WI38 (cell line): ENCODE data around the gene DOCK1.

Experiments used
- H3K4me3 ChIP-seq: 2 replicates; pipeline ENCODE4 v1.5.1; 2011; ENCODE audit warnings: low read depth, mild to moderate bottlenecking, control low read depth, low read length
- CTCF ChIP-seq: IDR thresholded peaks from 2 replicates; pipeline ENCODE4 v1.5.1; 2012; ENCODE audit warnings: low read depth, mild to moderate bottlenecking, control low read depth, low read length

The DOCK1 gene

GRCh38 chr10:127196282-127197153, 291.3 kb downstream of the DOCK1 start, which contains the start of gene INSYN2A:
Gene INSYN2A, minus strand, starts transcription at chr10:127196591. Its CDS starts 20,196 bp downstream, at chr10:127176395.
- TF ChIP-seq CTCF: peak; percentile 24

GRCh38 chr10:127197154-127197432, 291.9 kb downstream of the DOCK1 start:
- H3K4me3 ChIP-seq: peak overlapping the region; percentile 58

More at GRCh38 chr10:127196282-127197153, 291.3 kb downstream of the DOCK1 start, which contains the start of gene INSYN2A:
- peak within 1 kb of the TSS; percentile 58 for H3K4me3 ChIP-seq

DNA sequence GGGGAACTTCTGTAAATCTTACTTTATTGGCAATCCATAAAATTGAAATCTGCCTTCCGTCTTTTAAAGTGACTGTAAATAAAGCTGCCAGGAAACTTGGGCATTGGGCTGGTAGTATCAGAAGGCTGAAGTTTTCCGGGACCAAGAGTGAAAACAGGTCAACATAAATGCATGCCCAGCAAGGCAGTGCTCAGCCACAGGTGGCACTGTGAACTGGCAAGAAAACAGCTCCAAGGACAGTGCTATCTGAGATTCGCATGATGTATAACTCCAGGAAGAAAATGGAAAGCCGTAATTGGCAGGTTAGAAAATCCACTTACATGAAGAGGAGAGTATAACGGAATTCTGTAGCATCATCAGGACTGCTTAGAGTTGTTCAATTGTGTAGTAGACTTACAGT, 293.1 kb downstream of the DOCK1 start:
- no peak for TF ChIP-seq CTCF
- H3K4me3 ChIP-seq: no peak overlapping the region

More at GRCh38 chr10:127197154-127197432, 291.9 kb downstream of the DOCK1 start:
- TF ChIP-seq CTCF: no peak

GRCh38 chr10:127198721-127199120, 293.5 kb downstream of the DOCK1 start:
- no peak for TF ChIP-seq CTCF

DNA sequence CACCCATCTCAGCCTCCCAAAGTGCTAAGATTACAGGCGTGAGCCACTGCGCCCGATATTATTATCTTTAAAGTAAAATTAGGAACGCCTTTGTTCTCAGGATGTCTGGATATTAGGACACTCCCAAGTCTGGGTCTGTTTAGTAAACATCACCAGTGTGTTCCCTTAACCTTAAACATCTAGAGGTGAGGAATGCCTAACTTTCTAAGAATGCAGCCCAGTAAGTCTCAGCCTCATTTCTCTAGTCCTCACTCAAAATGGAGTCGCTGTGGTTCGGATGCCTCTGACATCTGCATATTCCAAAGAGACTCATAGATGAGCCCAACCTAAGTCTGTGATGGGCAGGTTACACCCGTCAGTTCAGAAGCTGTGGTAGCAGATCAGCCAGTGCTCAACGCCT, 295.4 kb downstream of the DOCK1 start:
- TF ChIP-seq CTCF: no peak

More at GRCh38 chr10:127198721-127199120, 293.5 kb downstream of the DOCK1 start:
- H3K4me3 ChIP-seq: no peak overlapping the region

GRCh38 chr10:127203067-127203466, 297.8 kb downstream of the DOCK1 start:
- no peak overlapping the region for H3K4me3 ChIP-seq
- TF ChIP-seq CTCF: no peak

More for the DNA sequence above, 295.4 kb downstream of the DOCK1 start:
- no peak overlapping the region for H3K4me3 ChIP-seq

DNA sequence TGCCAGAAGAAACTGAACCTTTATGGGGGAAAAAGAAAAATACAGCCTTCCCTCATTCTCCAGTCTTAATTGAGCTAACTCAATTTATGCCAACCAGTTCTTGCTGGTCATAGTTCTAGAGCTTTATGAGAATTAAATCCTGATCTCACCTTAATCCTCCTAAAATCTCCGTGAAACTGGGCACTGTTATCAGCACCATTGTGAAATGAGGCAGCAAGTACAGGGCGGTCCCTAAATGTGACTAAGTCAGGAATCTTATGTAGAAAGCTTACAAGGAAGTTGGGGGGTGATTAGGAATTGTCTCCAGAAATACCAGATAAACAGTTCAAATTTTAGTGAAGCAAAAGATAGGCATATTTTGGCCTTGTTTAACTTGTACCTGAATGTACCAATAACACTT, 301.9 kb downstream of the DOCK1 start:
- no peak overlapping the region for H3K4me3 ChIP-seq
- TF ChIP-seq CTCF: no peak
